ENCODE data around the gene GPR68.

GPR68 gene

DNA sequence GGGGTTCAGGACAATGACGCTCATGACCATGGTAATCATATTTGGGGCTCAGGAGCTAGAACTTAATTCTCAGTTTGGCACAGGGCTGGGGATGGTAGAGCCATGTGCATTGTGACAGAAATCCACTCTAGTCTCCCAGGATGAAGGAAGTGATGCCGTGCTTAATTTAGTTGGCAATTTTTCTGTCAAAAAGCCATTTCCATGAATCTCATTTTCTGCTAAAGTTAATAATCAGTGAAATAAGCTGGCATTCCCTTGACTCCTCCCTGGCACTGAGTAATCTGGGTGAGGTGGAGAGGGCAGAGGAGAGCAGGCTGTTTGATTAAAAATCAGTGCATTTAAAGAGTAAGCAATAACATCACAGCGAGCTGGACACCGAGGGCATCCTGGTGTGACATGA, 45.0 kb upstream of the GPR68 start:
- TF ChIP-seq, protein P1, sequence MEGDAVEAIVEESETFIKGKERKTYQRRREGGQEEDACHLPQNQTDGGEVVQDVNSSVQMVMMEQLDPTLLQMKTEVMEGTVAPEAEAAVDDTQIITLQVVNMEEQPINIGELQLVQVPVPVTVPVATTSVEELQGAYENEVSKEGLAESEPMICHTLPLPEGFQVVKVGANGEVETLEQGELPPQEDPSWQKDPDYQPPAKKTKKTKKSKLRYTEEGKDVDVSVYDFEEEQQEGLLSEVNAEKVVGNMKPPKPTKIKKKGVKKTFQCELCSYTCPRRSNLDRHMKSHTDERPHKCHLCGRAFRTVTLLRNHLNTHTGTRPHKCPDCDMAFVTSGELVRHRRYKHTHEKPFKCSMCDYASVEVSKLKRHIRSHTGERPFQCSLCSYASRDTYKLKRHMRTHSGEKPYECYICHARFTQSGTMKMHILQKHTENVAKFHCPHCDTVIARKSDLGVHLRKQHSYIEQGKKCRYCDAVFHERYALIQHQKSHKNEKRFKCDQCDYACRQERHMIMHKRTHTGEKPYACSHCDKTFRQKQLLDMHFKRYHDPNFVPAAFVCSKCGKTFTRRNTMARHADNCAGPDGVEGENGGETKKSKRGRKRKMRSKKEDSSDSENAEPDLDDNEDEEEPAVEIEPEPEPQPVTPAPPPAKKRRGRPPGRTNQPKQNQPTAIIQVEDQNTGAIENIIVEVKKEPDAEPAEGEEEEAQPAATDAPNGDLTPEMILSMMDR (conservative IDR thresholded peaks at IDR 0.05; ENCODE audit: low read length) = no peak
- TF ChIP-seq EZH2phosphoT487 (IDR thresholded peaks at IDR 0.05; ENCODE audit: borderline replicate concordance) = no peak
- Histone ChIP-seq H2AFZ (ENCODE audit: low read length) (no peak overlapping the region), H3K27me3 (ENCODE audit: insufficient read depth, low read length, poor library complexity, severe bottlenecking) (no peaks in the 10 kb centered on the region), H3K36me3 (ENCODE audit: insufficient read depth, low read length) (peaks cover 95% of the 10 kb centered on the region), H3K9ac (ENCODE audit: low read depth, low read length, poor library complexity, severe bottlenecking) (no peak overlapping the region), H3K9me2 (replicated peaks; ENCODE audit: low read depth, low read length) (no peaks in the 10 kb centered on the region), H3K79me2 (ENCODE audit: insufficient read depth, low read length) (no peaks in the 10 kb centered on the region), H3K4me3 (ENCODE audit: low read length, poor library complexity, severe bottlenecking) (no peak overlapping the region), H3K4me1 (ENCODE audit: insufficient read depth, low read length, poor library complexity, severe bottlenecking) (peaks cover 6% of the 10 kb centered on the region), H3K4me2 (ENCODE audit: low read depth, low read length, poor library complexity, severe bottlenecking) (no peak overlapping the region), H3F3A (ENCODE audit: low read depth) (no peaks in the 10 kb centered on the region), H3K9me3 (ENCODE audit: insufficient read depth, low read depth, low read length) (no peaks in the 10 kb centered on the region), H4K20me1 (ENCODE audit: insufficient read depth, low read length, poor library complexity, severe bottlenecking) (no peaks in the 10 kb centered on the region)

GRCh38 chr14:91288876-91289275, 44.4 kb upstream of the GPR68 start:
- no peaks in the 10 kb centered on the region for H3K9me2 ChIP-seq (replicated peaks; ENCODE audit: low read depth, low read length)
- H3F3A ChIP-seq (ENCODE audit: low read depth) = no peaks in the 10 kb centered on the region
- no peaks in the 10 kb centered on the region for H3K9me3 ChIP-seq (ENCODE audit: insufficient read depth, low read depth, low read length)
- no peaks in the 10 kb centered on the region for H4K20me1 ChIP-seq (ENCODE audit: insufficient read depth, low read length, poor library complexity, severe bottlenecking)
- peaks cover 95% of the 10 kb centered on the region for H3K36me3 ChIP-seq (ENCODE audit: insufficient read depth, low read length)
- no peak overlapping the region for H3K4me3 ChIP-seq (ENCODE audit: low read length, poor library complexity, severe bottlenecking)
- H2AFZ ChIP-seq (ENCODE audit: low read length) = no peak overlapping the region
- H3K9ac ChIP-seq (ENCODE audit: low read depth, low read length, poor library complexity, severe bottlenecking) = no peak overlapping the region
- H3K4me1 ChIP-seq (ENCODE audit: insufficient read depth, low read length, poor library complexity, severe bottlenecking) = peaks cover 10% of the 10 kb centered on the region
- H3K4me2 ChIP-seq (ENCODE audit: low read depth, low read length, poor library complexity, severe bottlenecking) = no peak overlapping the region
- no peaks in the 10 kb centered on the region for H3K79me2 ChIP-seq (ENCODE audit: insufficient read depth, low read length)
- TF ChIP-seq EZH2phosphoT487 (IDR thresholded peaks at IDR 0.05; ENCODE audit: borderline replicate concordance) = no peak
- TF ChIP-seq, protein P1 (conservative IDR thresholded peaks at IDR 0.05; ENCODE audit: low read length) = no peak
- no peaks in the 10 kb centered on the region for H3K27me3 ChIP-seq (ENCODE audit: insufficient read depth, low read length, poor library complexity, severe bottlenecking)

- no peaks in the 10 kb centered on the region for H3K79me2 ChIP-seq (ENCODE audit: insufficient read depth, low read length)
- H3K9me3 ChIP-seq (ENCODE audit: insufficient read depth, low read depth, low read length) = no peaks in the 10 kb centered on the region
- no peaks in the 10 kb centered on the region for H3K27me3 ChIP-seq (ENCODE audit: insufficient read depth, low read length, poor library complexity, severe bottlenecking)
- H3K36me3 ChIP-seq (ENCODE audit: insufficient read depth, low read length) = peaks cover 93% of the 10 kb centered on the region
- H3K9me2 ChIP-seq (replicated peaks; ENCODE audit: low read depth, low read length) = no peaks in the 10 kb centered on the region
- no peaks in the 10 kb centered on the region for H3F3A ChIP-seq (ENCODE audit: low read depth)
- no peak overlapping the region for H3K4me2 ChIP-seq (ENCODE audit: low read depth, low read length, poor library complexity, severe bottlenecking)
- no peak overlapping the region for H2AFZ ChIP-seq (ENCODE audit: low read length)
- no peak for TF ChIP-seq EZH2phosphoT487 (IDR thresholded peaks at IDR 0.05; ENCODE audit: borderline replicate concordance)
- TF ChIP-seq, protein P1 (conservative IDR thresholded peaks at IDR 0.05; ENCODE audit: low read length) = peak; percentile 92
- no peaks in the 10 kb centered on the region for H4K20me1 ChIP-seq (ENCODE audit: insufficient read depth, low read length, poor library complexity, severe bottlenecking)
- H3K4me3 ChIP-seq (ENCODE audit: low read length, poor library complexity, severe bottlenecking) = no peak overlapping the region
- no peak overlapping the region for H3K9ac ChIP-seq (ENCODE audit: low read depth, low read length, poor library complexity, severe bottlenecking)
- H3K4me1 ChIP-seq (ENCODE audit: insufficient read depth, low read length, poor library complexity, severe bottlenecking) = peaks cover 23% of the 10 kb centered on the region
These were observed 42.0 kb upstream of the GPR68 start for GRCh38 chr14:91286530-91286937.
